ENCODE results near the gene STK4.

STK4 gene

DNA sequence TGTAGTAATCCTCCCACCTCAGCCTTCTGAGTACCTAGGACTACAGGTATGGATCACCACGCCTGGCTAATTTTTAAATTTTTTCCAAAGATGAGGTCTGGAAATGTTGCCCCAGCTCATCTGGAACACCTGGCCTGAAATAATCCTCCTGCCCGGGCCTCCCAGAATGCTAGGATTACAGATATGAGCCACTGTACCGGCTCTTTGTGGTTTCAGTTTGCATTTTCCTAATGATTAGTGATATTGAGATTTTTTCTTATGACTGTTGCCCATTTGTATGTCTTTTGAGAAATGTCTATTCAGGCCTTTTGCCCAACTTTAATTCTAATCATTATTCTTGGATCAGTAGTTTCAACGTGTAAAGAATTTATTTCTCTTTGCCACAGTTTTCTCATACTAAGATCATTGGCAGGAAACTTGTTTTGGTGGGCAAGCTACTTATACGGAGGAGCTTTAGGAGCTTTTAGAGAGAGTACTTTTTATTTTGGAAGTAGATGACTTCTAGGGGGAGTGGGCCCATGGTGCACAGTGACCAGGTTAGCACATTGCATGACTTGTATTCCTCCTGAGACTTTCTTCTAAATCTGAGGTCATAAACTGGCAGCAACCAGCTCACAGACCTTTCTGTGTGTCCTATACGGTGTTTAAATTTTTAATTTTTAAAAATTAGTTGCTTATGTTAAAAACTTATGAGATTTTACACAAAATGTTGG lies 62.3 kb downstream of the STK4 start:
- Mint-ChIP-seq H3K27me3 (ENCODE audit: low read depth, poor library complexity) (peaks cover 3% of the 10 kb centered on the region), H3K36me3 (ENCODE audit: low read depth) (peaks cover 39% of the 10 kb centered on the region), H3K27ac (no peak overlapping the region), H3K4me3 (no peak overlapping the region), H3K4me1 (no peaks in the 10 kb centered on the region), H3K9me3 (no peaks in the 10 kb centered on the region)
- no peak for DNase-seq
- TF ChIP-seq, protein P1, sequence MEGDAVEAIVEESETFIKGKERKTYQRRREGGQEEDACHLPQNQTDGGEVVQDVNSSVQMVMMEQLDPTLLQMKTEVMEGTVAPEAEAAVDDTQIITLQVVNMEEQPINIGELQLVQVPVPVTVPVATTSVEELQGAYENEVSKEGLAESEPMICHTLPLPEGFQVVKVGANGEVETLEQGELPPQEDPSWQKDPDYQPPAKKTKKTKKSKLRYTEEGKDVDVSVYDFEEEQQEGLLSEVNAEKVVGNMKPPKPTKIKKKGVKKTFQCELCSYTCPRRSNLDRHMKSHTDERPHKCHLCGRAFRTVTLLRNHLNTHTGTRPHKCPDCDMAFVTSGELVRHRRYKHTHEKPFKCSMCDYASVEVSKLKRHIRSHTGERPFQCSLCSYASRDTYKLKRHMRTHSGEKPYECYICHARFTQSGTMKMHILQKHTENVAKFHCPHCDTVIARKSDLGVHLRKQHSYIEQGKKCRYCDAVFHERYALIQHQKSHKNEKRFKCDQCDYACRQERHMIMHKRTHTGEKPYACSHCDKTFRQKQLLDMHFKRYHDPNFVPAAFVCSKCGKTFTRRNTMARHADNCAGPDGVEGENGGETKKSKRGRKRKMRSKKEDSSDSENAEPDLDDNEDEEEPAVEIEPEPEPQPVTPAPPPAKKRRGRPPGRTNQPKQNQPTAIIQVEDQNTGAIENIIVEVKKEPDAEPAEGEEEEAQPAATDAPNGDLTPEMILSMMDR (IDR thresholded peaks at IDR 0.05) = no peak

DNA sequence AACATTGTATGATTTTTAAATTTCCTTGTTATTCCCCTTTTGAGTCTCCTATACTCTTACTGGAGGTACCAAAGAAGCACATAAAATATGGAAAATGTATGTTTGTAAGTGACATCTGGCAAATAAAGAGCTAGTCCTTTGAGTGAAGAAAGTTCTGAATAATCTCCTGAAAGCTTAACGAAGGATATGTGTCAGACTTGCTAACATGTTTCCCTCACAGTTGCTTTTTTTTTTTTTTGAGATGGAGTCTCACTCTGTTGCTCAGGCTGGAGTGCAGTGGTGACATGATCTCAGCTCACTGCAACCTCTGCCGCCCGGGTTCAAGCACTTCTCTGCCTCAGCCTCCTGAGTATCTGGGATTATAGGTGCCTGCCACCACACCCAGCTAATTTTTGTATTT lies 63.6 kb downstream of the STK4 start:
- H3K27ac Mint-ChIP-seq = no peak overlapping the region
- no peaks in the 10 kb centered on the region for H3K9me3 Mint-ChIP-seq
- H3K27me3 Mint-ChIP-seq (ENCODE audit: low read depth, poor library complexity) = peaks cover 3% of the 10 kb centered on the region
- TF ChIP-seq, protein P1 (IDR thresholded peaks at IDR 0.05) = no peak
- DNase-seq = no peak
- H3K4me1 Mint-ChIP-seq = no peaks in the 10 kb centered on the region
- H3K4me3 Mint-ChIP-seq = no peak overlapping the region
- H3K36me3 Mint-ChIP-seq (ENCODE audit: low read depth) = peaks cover 36% of the 10 kb centered on the region

DNA sequence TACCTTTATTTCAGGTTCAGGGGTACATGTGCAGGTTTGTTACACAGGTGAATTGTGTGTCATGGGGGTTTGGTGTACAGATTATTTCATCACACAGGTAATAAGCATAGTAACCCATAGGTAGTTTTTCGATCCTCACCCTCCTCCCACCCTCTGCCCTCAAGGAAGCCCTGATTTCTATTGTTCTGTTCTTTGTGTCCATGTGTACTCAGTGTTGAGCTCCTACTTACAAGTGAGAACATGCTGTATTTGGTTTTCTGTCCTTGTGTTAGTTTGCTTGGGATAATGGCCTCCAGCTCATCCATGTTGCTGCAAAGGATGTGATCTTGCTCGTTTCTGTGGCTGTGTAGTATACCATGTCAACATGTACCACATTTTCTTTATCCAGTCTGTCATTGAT lies 66.0 kb downstream of the STK4 start:
- Mint-ChIP-seq H3K36me3 (ENCODE audit: low read depth) (peaks cover 21% of the 10 kb centered on the region), H3K27me3 (ENCODE audit: low read depth, poor library complexity) (peaks cover 3% of the 10 kb centered on the region), H3K9me3 (no peaks in the 10 kb centered on the region), H3K4me1 (no peaks in the 10 kb centered on the region), H3K27ac (no peak overlapping the region), H3K4me3 (no peak overlapping the region)
- TF ChIP-seq, protein P1 (IDR thresholded peaks at IDR 0.05) = no peak
- DNase-seq = no peak

DNA sequence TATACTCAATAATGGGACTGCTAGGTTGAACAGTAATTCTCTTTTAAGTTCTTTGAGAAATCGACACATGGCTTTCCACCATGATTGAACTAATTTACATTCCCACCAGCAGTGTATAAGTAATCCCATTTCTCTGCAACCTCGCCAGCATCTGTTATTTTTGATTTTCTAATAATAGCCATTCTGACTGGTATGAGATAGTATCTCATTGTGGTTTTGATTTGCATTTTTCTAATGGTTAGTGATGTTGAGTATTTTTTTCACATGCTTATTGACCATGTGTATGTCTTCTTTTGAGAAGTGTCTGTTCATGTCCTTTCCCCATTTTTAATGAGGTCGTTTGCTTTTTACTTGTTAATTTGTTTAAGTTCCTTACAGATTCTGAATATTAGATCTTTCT lies 66.5 kb downstream of the STK4 start:
- no peak overlapping the region for H3K27ac Mint-ChIP-seq

DNA sequence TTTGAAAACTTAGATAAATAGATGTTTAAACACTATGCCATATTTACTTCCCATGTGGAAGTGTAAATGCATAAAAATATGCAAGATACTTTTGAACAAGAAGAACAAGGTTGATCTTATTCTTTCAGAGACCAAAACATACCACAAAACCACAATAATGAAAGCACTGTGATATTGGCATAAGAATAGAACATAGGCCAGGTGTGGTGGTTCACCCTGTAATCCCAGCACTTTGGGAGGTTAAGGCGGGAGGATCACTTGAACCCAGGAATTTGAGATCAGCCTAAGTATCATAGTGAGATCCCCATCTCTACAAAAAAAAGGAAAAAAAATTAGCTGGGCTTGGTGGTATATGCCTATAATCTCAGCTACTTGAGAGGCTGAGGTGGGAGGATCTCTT lies 68.1 kb downstream of the STK4 start:
- peaks cover 3% of the 10 kb centered on the region for H3K27me3 Mint-ChIP-seq (ENCODE audit: low read depth, poor library complexity)
- H3K36me3 Mint-ChIP-seq (ENCODE audit: low read depth) = peaks cover 10% of the 10 kb centered on the region
- TF ChIP-seq, protein P1 (IDR thresholded peaks at IDR 0.05) = no peak
- no peaks in the 10 kb centered on the region for H3K4me1 Mint-ChIP-seq
- H3K9me3 Mint-ChIP-seq = no peaks in the 10 kb centered on the region
- no peak for DNase-seq
- no peak overlapping the region for H3K27ac Mint-ChIP-seq
- no peak overlapping the region for H3K4me3 Mint-ChIP-seq

More for the DNA sequence above, 66.5 kb downstream of the STK4 start:
- no peak for DNase-seq
- Mint-ChIP-seq H3K9me3 (no peaks in the 10 kb centered on the region), H3K4me3 (no peak overlapping the region), H3K4me1 (no peaks in the 10 kb centered on the region), H3K27me3 (ENCODE audit: low read depth, poor library complexity) (peaks cover 3% of the 10 kb centered on the region), H3K36me3 (ENCODE audit: low read depth) (peaks cover 17% of the 10 kb centered on the region)
- TF ChIP-seq, protein P1 (IDR thresholded peaks at IDR 0.05) = no peak
